Activated naive CD4-positive, alpha-beta T cell treated with anti-CD3 and anti-CD28 coated beads, Interleukin-2, amount 10 ng/mL, durations not matched to agents 7 days and 5 days (primary cell): ENCODE measurements around the gene DPP6.

Experiments
- CTCF ChIA-PET: fragments of 350-600 bp; sonication (Branson Sonifier 250); formaldehyde crosslinking; loops from one replicate; lab custom pipeline; 2021; ENCODE audit warnings: antibody characterized with exemption; lab: Charles Lee
- DNase-seq: peaks from one replicate; pipeline ENCODE4 v3.0.0-alpha.2; 2020
- H3K27ac Mint-ChIP-seq: one replicate; pipeline ENCODE4 v1.8.0; 2021; ENCODE audit warnings: mild to moderate bottlenecking, moderate library complexity, mixed read lengths
- H3K27me3 Mint-ChIP-seq: one replicate; pipeline ENCODE4 v1.8.0; 2021; ENCODE audit warnings: mild to moderate bottlenecking, mixed read lengths
- H3K36me3 Mint-ChIP-seq: one replicate; pipeline ENCODE4 v1.8.0; 2021; ENCODE audit warnings: mixed read lengths
- H3K4me1 Mint-ChIP-seq: one replicate; pipeline ENCODE4 v1.8.0; 2021; ENCODE audit warnings: mixed read lengths
- H3K4me3 Mint-ChIP-seq: one replicate; pipeline ENCODE4 v1.8.0; 2021; ENCODE audit warnings: mild to moderate bottlenecking, moderate library complexity, mixed read lengths
- H3K9me3 Mint-ChIP-seq: one replicate; pipeline ENCODE4 v1.8.0; 2021; ENCODE audit warnings: mixed read lengths

The DPP6 gene

DNA sequence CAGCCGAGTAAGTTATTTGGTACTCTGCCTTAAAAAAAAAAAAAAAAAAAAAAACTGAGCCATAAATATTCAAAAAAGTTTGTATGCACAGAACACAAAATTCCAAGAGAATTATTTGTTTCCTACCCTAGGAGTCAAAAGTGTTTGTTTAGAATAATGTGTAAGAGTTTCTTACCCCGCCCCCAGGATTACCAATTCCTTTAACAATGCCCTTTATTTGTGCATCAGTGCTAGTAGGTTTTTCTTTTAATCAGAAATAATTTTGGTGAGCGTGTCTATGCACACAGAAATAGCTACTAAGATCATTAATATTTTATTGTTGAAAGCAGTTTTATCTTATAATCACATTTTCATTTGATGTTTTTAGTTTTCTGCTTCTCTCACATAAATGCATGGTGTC, 374.6 kb downstream of the DPP6 start:
- CTCF ChIA-PET, result no interaction called here
- Mint-ChIP-seq H3K36me3 (no peaks in the 10 kb centered on the region), H3K27ac (no peak overlapping the region), H3K4me3 (no peak overlapping the region), H3K9me3 (peaks cover 13% of the 10 kb centered on the region), H3K27me3 (no peaks in the 10 kb centered on the region), H3K4me1 (no peaks in the 10 kb centered on the region)
- no peak for DNase-seq

DNA sequence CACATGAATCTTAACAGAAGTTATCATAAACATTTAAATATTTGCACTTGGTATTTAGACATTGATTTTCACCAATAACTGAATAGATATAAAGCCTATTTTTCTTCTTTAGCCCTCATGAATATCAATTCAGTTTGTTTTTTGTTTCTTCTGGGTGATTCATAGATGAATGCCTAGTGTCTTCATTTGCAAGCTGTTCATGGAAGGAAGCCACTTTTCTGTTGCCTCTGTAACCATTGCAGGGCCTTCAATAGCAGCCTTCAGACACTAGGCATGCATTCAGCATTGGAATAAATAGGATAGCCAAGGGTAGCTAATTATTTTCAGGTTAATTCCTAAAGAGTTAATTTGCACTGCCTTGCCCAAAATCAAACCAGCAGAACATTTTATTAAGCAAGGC, 375.3 kb downstream of the DPP6 start:
- Mint-ChIP-seq H3K4me1 (no peaks in the 10 kb centered on the region), H3K27ac (no peak overlapping the region), H3K9me3 (peaks cover 12% of the 10 kb centered on the region), H3K27me3 (no peaks in the 10 kb centered on the region), H3K4me3 (no peak overlapping the region), H3K36me3 (no peaks in the 10 kb centered on the region)
- no peak for DNase-seq
- CTCF ChIA-PET, result no interaction called here

DNA sequence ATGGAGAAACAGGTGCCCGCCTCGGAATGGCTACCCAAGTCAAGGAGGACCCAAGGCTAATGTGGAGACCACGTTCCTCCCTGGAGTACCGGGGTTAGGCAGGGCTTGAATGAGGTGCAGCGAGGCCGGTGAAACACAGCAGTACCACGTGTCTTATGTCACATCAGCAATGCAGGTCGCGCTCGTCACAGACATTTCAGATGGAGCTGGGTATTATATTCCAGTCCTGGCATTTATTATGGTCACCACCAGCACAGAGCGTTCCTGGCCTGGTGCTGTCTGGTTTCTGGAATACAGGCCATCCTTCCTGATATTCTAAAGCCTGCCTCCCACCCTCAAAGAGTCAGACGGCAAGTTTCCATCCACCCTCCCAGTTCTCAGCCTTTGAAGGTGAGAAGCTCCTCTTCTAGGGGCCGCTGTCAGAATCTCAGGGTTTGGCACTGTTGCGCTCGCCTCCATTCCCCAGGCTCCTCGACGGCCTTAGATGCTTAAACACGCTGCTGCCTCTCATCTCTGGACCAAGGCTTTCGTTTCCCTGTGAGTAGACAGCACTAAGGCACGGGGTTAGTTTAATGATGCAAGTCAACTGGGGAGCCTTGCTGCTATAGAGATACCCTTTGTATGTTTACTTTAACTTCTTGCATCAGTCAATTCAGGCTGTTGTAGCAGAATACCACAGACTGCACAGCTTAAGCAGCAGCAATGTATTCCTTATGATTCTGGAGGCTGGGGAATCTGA, 377.6 kb downstream of the DPP6 start:
- Mint-ChIP-seq H3K4me1 (no peaks in the 10 kb centered on the region), H3K4me3 (no peak overlapping the region), H3K27me3 (no peaks in the 10 kb centered on the region), H3K9me3 (peaks cover 13% of the 10 kb centered on the region), H3K27ac (no peak overlapping the region), H3K36me3 (no peaks in the 10 kb centered on the region)
- CTCF ChIA-PET, result no interaction called here
- no peak for DNase-seq

DNA sequence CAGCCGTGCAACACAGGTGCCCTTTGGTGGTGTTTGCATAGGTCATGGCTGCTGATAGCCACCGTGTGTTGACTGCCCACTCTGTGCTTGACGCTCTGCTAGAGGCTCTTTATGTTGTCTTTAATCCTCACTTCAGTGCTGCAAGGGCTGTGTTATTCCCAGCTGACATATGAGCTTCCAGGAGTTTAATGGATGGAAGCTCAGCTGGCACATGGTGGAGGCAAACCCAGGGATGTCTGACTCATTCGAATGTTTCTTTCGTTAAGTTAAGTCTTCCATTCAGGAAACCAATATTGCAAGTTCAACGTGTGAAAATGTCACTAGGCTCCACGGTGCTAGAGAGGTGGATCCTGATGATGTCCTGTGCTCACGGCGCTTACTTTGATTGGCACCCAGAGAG, 378.4 kb downstream of the DPP6 start:
- Mint-ChIP-seq H3K36me3 (no peaks in the 10 kb centered on the region), H3K9me3 (peaks cover 10% of the 10 kb centered on the region), H3K4me3 (no peak overlapping the region), H3K27ac (no peak overlapping the region), H3K4me1 (no peaks in the 10 kb centered on the region), H3K27me3 (no peaks in the 10 kb centered on the region)
- CTCF ChIA-PET, result no interaction called here
- DNase-seq, result no peak

GRCh38 chr7:154431045-154431444, 378.8 kb downstream of the DPP6 start:
- Mint-ChIP-seq H3K27ac (no peak overlapping the region), H3K4me1 (no peaks in the 10 kb centered on the region), H3K27me3 (no peaks in the 10 kb centered on the region), H3K4me3 (no peak overlapping the region), H3K36me3 (no peaks in the 10 kb centered on the region), H3K9me3 (peaks cover 10% of the 10 kb centered on the region)
- CTCF ChIA-PET, result no interaction called here
- DNase-seq, result no peak

- no peak overlapping the region for H3K4me3 Mint-ChIP-seq
- DNase-seq, result no peak
- peaks cover 14% of the 10 kb centered on the region for H3K9me3 Mint-ChIP-seq
- H3K27me3 Mint-ChIP-seq, result no peaks in the 10 kb centered on the region
- H3K4me1 Mint-ChIP-seq, result no peaks in the 10 kb centered on the region
- CTCF ChIA-PET, result no interaction called here
- no peak overlapping the region for H3K27ac Mint-ChIP-seq
- H3K36me3 Mint-ChIP-seq, result no peaks in the 10 kb centered on the region
Observed at GRCh38 chr7:154433632-154434598, 381.7 kb downstream of the DPP6 start.

DNA sequence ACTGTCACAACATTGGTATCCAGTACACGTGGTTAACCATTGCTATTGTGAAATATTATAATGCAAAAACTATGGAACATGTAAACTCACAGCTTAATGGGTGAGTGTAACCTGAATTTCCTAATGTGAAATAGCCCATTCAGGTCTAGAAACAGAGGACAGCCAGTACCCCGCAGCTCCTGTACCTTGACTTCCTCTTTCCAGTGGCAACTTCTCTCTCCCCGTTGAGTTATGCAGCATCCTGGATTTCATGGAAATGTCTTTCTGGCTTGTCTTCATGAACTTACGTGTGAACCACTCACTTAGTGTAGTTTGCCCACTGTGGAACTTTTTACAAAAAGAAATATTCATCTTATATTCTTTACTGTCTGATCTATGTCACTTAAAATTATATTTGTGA, 384.4 kb downstream of the DPP6 start:
- H3K36me3 Mint-ChIP-seq, result no peaks in the 10 kb centered on the region
- H3K27ac Mint-ChIP-seq, result no peak overlapping the region
- no peaks in the 10 kb centered on the region for H3K4me1 Mint-ChIP-seq
- H3K4me3 Mint-ChIP-seq, result no peak overlapping the region
- H3K27me3 Mint-ChIP-seq, result no peaks in the 10 kb centered on the region
- DNase-seq, result no peak
- CTCF ChIA-PET, result no interaction called here
- H3K9me3 Mint-ChIP-seq, result peaks cover 5% of the 10 kb centered on the region

DNA sequence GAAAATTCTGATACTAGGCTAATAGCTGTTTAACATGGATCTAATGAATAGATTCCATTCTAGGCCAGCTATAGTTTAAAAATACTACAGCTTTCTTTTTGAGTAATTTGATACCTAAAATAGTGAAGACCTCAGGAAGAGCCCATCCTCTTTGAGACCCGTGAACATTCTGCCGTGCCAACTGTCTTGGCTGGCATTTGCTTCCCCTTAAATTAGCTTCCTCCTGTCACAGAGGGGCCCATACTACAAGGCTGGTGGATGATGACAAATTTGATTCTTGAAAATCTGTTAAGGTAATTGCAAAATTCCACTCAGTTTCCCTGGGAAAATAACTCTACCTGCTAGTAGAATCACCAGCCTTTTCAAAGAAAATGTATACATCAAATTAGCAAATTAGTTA, 385.0 kb downstream of the DPP6 start:
- DNase-seq, result no peak
- CTCF ChIA-PET, result no interaction called here
- Mint-ChIP-seq H3K36me3 (no peaks in the 10 kb centered on the region), H3K4me1 (no peaks in the 10 kb centered on the region), H3K4me3 (no peak overlapping the region), H3K9me3 (peaks cover 5% of the 10 kb centered on the region), H3K27ac (no peak overlapping the region), H3K27me3 (no peaks in the 10 kb centered on the region)

DNA sequence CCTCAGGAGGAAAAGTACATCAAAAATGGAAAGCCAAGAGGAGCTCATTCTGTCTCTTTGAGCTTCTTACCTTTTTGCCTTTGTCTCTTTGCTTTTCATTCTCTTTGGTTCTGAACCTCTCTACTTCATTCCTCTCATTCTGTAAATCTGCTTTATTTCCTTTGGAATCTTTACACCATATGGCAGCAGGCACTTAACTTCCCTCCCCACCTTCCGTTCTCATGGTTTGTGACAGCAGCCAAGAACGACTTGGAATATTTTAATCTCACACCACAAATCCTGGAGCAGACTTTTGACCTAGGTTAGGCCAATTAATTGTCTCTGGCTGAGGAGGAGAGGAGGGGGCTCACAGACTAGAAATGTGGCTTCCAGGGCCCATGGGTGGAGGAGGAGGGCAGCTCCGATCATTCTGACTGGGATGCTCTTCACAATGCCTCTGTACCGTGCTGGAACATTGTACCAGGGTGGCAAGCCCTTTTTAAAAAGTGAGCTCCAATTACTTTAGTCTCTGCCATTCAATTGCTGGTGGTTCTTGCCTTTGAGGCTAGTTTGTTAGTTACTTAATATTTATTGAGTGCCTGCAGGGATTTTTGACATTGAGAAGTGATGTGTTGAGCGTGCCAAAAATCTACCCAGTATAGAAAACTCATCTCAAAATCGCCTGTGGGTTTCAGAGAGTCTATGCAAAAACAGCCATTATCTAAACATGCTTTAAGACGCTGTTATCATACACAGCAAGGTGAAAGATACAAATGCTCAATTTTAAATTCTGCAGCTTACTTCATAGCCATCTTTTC, 386.6 kb downstream of the DPP6 start:
- Mint-ChIP-seq H3K4me3 (no peak overlapping the region), H3K27me3 (no peaks in the 10 kb centered on the region), H3K9me3 (peaks cover 12% of the 10 kb centered on the region), H3K4me1 (no peaks in the 10 kb centered on the region), H3K36me3 (no peaks in the 10 kb centered on the region), H3K27ac (no peak overlapping the region)
- DNase-seq, result no peak
- CTCF ChIA-PET, result no interaction called here

- H3K27ac Mint-ChIP-seq, result no peak overlapping the region
- no peaks in the 10 kb centered on the region for H3K36me3 Mint-ChIP-seq
- CTCF ChIA-PET, result no interaction called here
Observed at GRCh38 chr7:154440058-154440457, 387.9 kb downstream of the DPP6 start.

GRCh38 chr7:154440651-154441050, 388.5 kb downstream of the DPP6 start:
- no peaks in the 10 kb centered on the region for H3K27me3 Mint-ChIP-seq
- no peak overlapping the region for H3K27ac Mint-ChIP-seq
- peaks cover 9% of the 10 kb centered on the region for H3K9me3 Mint-ChIP-seq
- DNase-seq, result no peak
- H3K4me1 Mint-ChIP-seq, result no peaks in the 10 kb centered on the region
- H3K36me3 Mint-ChIP-seq, result no peaks in the 10 kb centered on the region
- H3K4me3 Mint-ChIP-seq, result no peak overlapping the region
- CTCF ChIA-PET, result no interaction called here

More at GRCh38 chr7:154440058-154440457, 387.9 kb downstream of the DPP6 start:
- Mint-ChIP-seq H3K27me3 (no peaks in the 10 kb centered on the region), H3K9me3 (peaks cover 9% of the 10 kb centered on the region), H3K4me3 (no peak overlapping the region), H3K4me1 (no peaks in the 10 kb centered on the region)
- no peak for DNase-seq

- H3K4me1 Mint-ChIP-seq, result no peaks in the 10 kb centered on the region
- no peak overlapping the region for H3K27ac Mint-ChIP-seq
- no peaks in the 10 kb centered on the region for H3K27me3 Mint-ChIP-seq
- H3K4me3 Mint-ChIP-seq, result no peak overlapping the region
- DNase-seq, result no peak
- no peaks in the 10 kb centered on the region for H3K36me3 Mint-ChIP-seq
- CTCF ChIA-PET, result no interaction called here
- H3K9me3 Mint-ChIP-seq, result peaks cover 11% of the 10 kb centered on the region
Observed at GRCh38 chr7:154441811-154442210, 389.6 kb downstream of the DPP6 start.

DNA sequence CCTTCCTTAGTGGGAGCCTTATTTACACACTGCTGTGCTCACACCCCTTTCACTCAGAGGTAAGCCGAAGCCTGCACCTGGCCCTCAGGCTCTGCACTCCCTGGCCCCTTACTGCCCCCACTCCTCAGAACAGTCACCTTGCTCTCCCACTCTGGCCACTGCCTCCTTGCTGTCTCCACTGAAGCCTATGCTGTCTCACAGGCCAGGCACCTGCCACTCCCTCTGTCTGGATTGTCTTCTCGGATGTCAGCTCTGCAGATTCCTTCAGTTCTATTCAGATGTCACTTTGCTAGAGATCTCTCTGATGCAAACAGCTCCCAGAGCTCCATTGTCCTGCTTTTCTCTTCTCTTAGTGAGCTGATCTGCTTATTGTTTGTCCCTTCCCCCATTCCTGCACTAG, 390.7 kb downstream of the DPP6 start:
- H3K4me3 Mint-ChIP-seq, result no peak overlapping the region
- no peaks in the 10 kb centered on the region for H3K4me1 Mint-ChIP-seq
- peaks cover 12% of the 10 kb centered on the region for H3K9me3 Mint-ChIP-seq
- no peaks in the 10 kb centered on the region for H3K36me3 Mint-ChIP-seq
- CTCF ChIA-PET, result no interaction called here
- DNase-seq, result no peak
- no peaks in the 10 kb centered on the region for H3K27me3 Mint-ChIP-seq
- no peak overlapping the region for H3K27ac Mint-ChIP-seq

DNA sequence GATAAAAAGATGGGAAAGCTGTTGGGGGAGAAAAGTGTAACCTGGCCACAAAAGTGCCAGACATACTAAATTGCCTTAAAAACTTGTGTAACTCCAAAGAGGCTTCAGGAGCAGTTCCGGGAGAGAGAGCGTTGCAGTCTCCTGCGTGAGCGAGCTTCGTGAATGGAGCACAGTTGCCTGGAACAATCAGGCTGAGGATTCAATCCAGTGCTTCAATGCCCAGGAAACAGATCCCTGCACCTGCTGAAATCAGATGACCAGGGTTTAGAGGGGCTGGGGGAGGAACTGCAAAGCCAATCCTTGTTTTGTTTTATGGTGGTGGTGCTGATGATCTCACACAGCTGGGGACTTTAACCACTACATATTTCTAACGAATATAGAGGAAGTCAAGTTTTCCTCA, 398.3 kb downstream of the DPP6 start:
- H3K4me3 Mint-ChIP-seq, result no peak overlapping the region
- H3K27ac Mint-ChIP-seq, result no peak overlapping the region
- H3K4me1 Mint-ChIP-seq, result no peaks in the 10 kb centered on the region
- no peaks in the 10 kb centered on the region for H3K27me3 Mint-ChIP-seq
- no peak for DNase-seq
- CTCF ChIA-PET, result no interaction called here
- no peaks in the 10 kb centered on the region for H3K36me3 Mint-ChIP-seq
- peaks cover 20% of the 10 kb centered on the region for H3K9me3 Mint-ChIP-seq
